ENCODE results near the gene OR1K1. TPM values are rescaled to one million over a fixed set of nuclear protein-coding genes. Genes with fewer than 3 reads are reported as not detected.
"Not testable (repeated sequence)": the region's sequence is repeated elsewhere in the genome, so short reads cannot be mapped to it uniquely, and the experiment has no call there.

The OR1K1 gene
- total RNA-seq, 1 experiment from 2014 or later: not detected

GRCh38 chr9:122822056-122822455 lies 22.1 kb downstream of the OR1K1 start:
- Histone ChIP-seq H3K27me3 (ENCODE audit: control insufficient read depth, insufficient read depth, low read length) (no peaks in the 10 kb centered on the region), H3K36me3 (replicated peaks; ENCODE audit: control insufficient read depth, insufficient read depth, low read length) (peaks cover 15% of the 10 kb centered on the region), H3K4me3 (ENCODE audit: insufficient read depth, low read depth, low read length) (no peak overlapping the region)
- DNase-seq: no peak

- DNase-seq: no peak
- Histone ChIP-seq H3K36me3 (replicated peaks; ENCODE audit: control insufficient read depth, insufficient read depth, low read length) (peaks cover 15% of the 10 kb centered on the region), H3K27me3 (ENCODE audit: control insufficient read depth, insufficient read depth, low read length) (no peaks in the 10 kb centered on the region), H3K4me3 (ENCODE audit: insufficient read depth, low read depth, low read length) (no peak overlapping the region)
Observed at GRCh38 chr9:122822938-122823337, 23.0 kb downstream of the OR1K1 start.

- no peak for DNase-seq
- no peaks in the 10 kb centered on the region for H3K27me3 ChIP-seq (ENCODE audit: control insufficient read depth, insufficient read depth, low read length)
- peak overlapping the region; percentile 100 for H3K4me3 ChIP-seq (ENCODE audit: insufficient read depth, low read depth, low read length)
- peaks cover 8% of the 10 kb centered on the region for H3K36me3 ChIP-seq (replicated peaks; ENCODE audit: control insufficient read depth, insufficient read depth, low read length)
Observed at GRCh38 chr9:122827761-122828093, 27.8 kb downstream of the OR1K1 start.

- not testable (repeated sequence) for DNase-seq; H3K36me3 ChIP-seq (replicated peaks; ENCODE audit: control insufficient read depth, insufficient read depth, low read length); H3K27me3 ChIP-seq (ENCODE audit: control insufficient read depth, insufficient read depth, low read length)
- peak overlapping the region; percentile 100 for H3K4me3 ChIP-seq (ENCODE audit: insufficient read depth, low read depth, low read length)
Observed at GRCh38 chr9:122828965-122829284, 29.0 kb downstream of the OR1K1 start.

- no peak overlapping the region for H3K4me3 ChIP-seq (ENCODE audit: insufficient read depth, low read depth, low read length)
- no peaks in the 10 kb centered on the region for H3K36me3 ChIP-seq (replicated peaks; ENCODE audit: control insufficient read depth, insufficient read depth, low read length)
- DNase-seq: no peak
- H3K27me3 ChIP-seq (ENCODE audit: control insufficient read depth, insufficient read depth, low read length): no peaks in the 10 kb centered on the region
Observed at GRCh38 chr9:122832194-122832593, 32.3 kb downstream of the OR1K1 start.

GRCh38 chr9:122835313-122835731 lies 35.4 kb downstream of the OR1K1 start:
- DNase-seq: peak; percentile 78
- no peak overlapping the region for H3K4me3 ChIP-seq (ENCODE audit: insufficient read depth, low read depth, low read length)
- H3K27me3 ChIP-seq (ENCODE audit: control insufficient read depth, insufficient read depth, low read length): no peaks in the 10 kb centered on the region
- no peaks in the 10 kb centered on the region for H3K36me3 ChIP-seq (replicated peaks; ENCODE audit: control insufficient read depth, insufficient read depth, low read length)

GRCh38 chr9:122837266-122837850 lies 37.4 kb downstream of the OR1K1 start:
- DNase-seq: no peak
- Histone ChIP-seq H3K36me3 (replicated peaks; ENCODE audit: control insufficient read depth, insufficient read depth, low read length) (no peaks in the 10 kb centered on the region), H3K4me3 (ENCODE audit: insufficient read depth, low read depth, low read length) (no peak overlapping the region), H3K27me3 (ENCODE audit: control insufficient read depth, insufficient read depth, low read length) (no peaks in the 10 kb centered on the region)

GRCh38 chr9:122838441-122838840 lies 38.5 kb downstream of the OR1K1 start:
- not testable (repeated sequence) for H3K36me3 ChIP-seq (replicated peaks; ENCODE audit: control insufficient read depth, insufficient read depth, low read length); H3K27me3 ChIP-seq (ENCODE audit: control insufficient read depth, insufficient read depth, low read length); DNase-seq; H3K4me3 ChIP-seq (ENCODE audit: insufficient read depth, low read depth, low read length)

- no peak overlapping the region for H3K4me3 ChIP-seq (ENCODE audit: insufficient read depth, low read depth, low read length)
- no peaks in the 10 kb centered on the region; the same call in none of the 2 replicates for H3K36me3 ChIP-seq (replicated peaks; ENCODE audit: control insufficient read depth, insufficient read depth, low read length)
- H3K27me3 ChIP-seq (ENCODE audit: control insufficient read depth, insufficient read depth, low read length): no peaks in the 10 kb centered on the region
- no peak for DNase-seq
Observed at GRCh38 chr9:122841501-122841900, 41.6 kb downstream of the OR1K1 start.

- no peak for DNase-seq
- Histone ChIP-seq H3K4me3 (ENCODE audit: insufficient read depth, low read depth, low read length) (no peak overlapping the region), H3K27me3 (ENCODE audit: control insufficient read depth, insufficient read depth, low read length) (no peaks in the 10 kb centered on the region), H3K36me3 (replicated peaks; ENCODE audit: control insufficient read depth, insufficient read depth, low read length) (peaks cover 2% of the 10 kb centered on the region)
Observed at GRCh38 chr9:122844137-122844536, 44.2 kb downstream of the OR1K1 start.

GRCh38 chr9:122845116-122845515 lies 45.2 kb downstream of the OR1K1 start:
- peaks cover 5% of the 10 kb centered on the region for H3K36me3 ChIP-seq (replicated peaks; ENCODE audit: control insufficient read depth, insufficient read depth, low read length)
- H3K27me3 ChIP-seq (ENCODE audit: control insufficient read depth, insufficient read depth, low read length): no peaks in the 10 kb centered on the region
- H3K4me3 ChIP-seq (ENCODE audit: insufficient read depth, low read depth, low read length): no peak overlapping the region
- no peak for DNase-seq

- peaks cover 11% of the 10 kb centered on the region for H3K36me3 ChIP-seq (replicated peaks; ENCODE audit: control insufficient read depth, insufficient read depth, low read length)
- no peaks in the 10 kb centered on the region for H3K27me3 ChIP-seq (ENCODE audit: control insufficient read depth, insufficient read depth, low read length)
- no peak overlapping the region for H3K4me3 ChIP-seq (ENCODE audit: insufficient read depth, low read depth, low read length)
- no peak for DNase-seq
Observed at GRCh38 chr9:122846371-122846940, 46.5 kb downstream of the OR1K1 start.

- H3K4me3 ChIP-seq (ENCODE audit: insufficient read depth, low read depth, low read length): no peak overlapping the region
- H3K27me3 ChIP-seq (ENCODE audit: control insufficient read depth, insufficient read depth, low read length): no peaks in the 10 kb centered on the region
- peaks cover 12% of the 10 kb centered on the region for H3K36me3 ChIP-seq (replicated peaks; ENCODE audit: control insufficient read depth, insufficient read depth, low read length)
- DNase-seq: no peak
Observed at GRCh38 chr9:122848256-122848943, 48.5 kb downstream of the OR1K1 start.
